DOHH2 (cell line): ENCODE results near the gene FBXW7.

ENCODE experiments used
- CTCF ChIP-seq: fragments of 200-600 bp; sonication (generic); IDR thresholded peaks from one replicate; pipeline ENCODE4 v1.5.1; 2014; ENCODE audit warnings: antibody characterized with exemption, mild to moderate bottlenecking, low read depth, low read length; ENCODE audit not compliant: poor library complexity, severe bottlenecking
- EZH2phosphoT487 ChIP-seq: fragments of 200-600 bp; sonication (generic); IDR thresholded peaks from 2 replicates; pipeline ENCODE4 v1.6.1; 2017; ENCODE audit warnings: borderline replicate concordance, mild to moderate bottlenecking, antibody characterized with exemption, low read length, moderate library complexity, mixed read lengths

GRCh38 chr4:152467101-152467500 lies 68.8 kb downstream of the FBXW7 start:
- TF ChIP-seq CTCF (no peak), EZH2phosphoT487 (no peak)
